Pancreas (tissue), 10 donors: Measurements from ENCODE around the gene RHBDD1. TPM values are rescaled to one million over a fixed set of nuclear protein-coding genes. Genes with fewer than 3 reads are reported as not detected.
"Not testable (repeated sequence)": the region's sequence is repeated elsewhere in the genome, so short reads cannot be mapped to it uniquely, and the experiment has no call there.

Experiments
- ATAC-seq, 4 donors: fragments of 200-7000 bp; cut with Tn5 transposase; one replicate each; pipeline versions ENCODE4 v1.8.0 to v1.9.1; 2020; ENCODE audit warnings: mild to moderate bottlenecking in 4 of 4, moderate library complexity in 4 of 4
- DNase-seq, 6 donors: peaks; one replicate each; pipeline ENCODE4 v3.0.0-alpha.2; 2020
- FAIRE-seq: peaks from 2 replicates; lab custom pipeline; 2012; peaks lifted over from hg19 to GRCh38; lab: Jason Lieb, UNC
- H3K27ac ChIP-seq, 4 donors: fragments of 200-600 bp; sonication (generic); 1 replicate in 3 of 4; 2 replicates in 1 of 4; pipeline versions ENCODE4 v1.5.0 to v1.8.0; 2020
- H3K27me3 ChIP-seq, 4 donors: fragments of 200-600 bp; one replicate each; pipeline ENCODE4 v1.8.0; 2021
- H3K36me3 ChIP-seq, 3 donors: fragments of 200-600 bp; sonication (generic) in 1 of 3; one replicate each; pipeline versions ENCODE4 v1.5.0 to v1.8.0; 2020 to 2021
- H3K4me1 ChIP-seq, 3 donors: fragments of 200-600 bp; one replicate each; pipeline ENCODE4 v1.8.0; 2021
- H3K4me3 ChIP-seq, 4 donors: fragments of 200-600 bp; sonication (generic) in 2 of 4; one replicate each; pipeline versions ENCODE4 v1.5.0 to v1.8.0; 2020 to 2021
- H3K9me3 ChIP-seq, 4 donors: fragments of 200-600 bp; one replicate each; pipeline ENCODE4 v1.8.0; 2021
- CTCF ChIP-seq, 4 donors: fragments of 200-600 bp; sonication (generic) in 3 of 4; IDR thresholded peaks; one replicate each; pipeline versions ENCODE4 v1.5.0 to v1.8.0; 2021; ENCODE audit warnings: antibody characterized with exemption in 4 of 4
- WGBS, 2 donors: extraction: QIAGEN DNeasy Blood & Tissue Kit; methylation state at CpG; one replicate each; pipeline ENCODE4 v1.1.7; 2013; 5-methylcytosine and 5-hydroxymethylcytosine counted together
- intact Hi-C, 3 donors: fragments of 100-400 bp; cut with DNase I; formaldehyde crosslinking; loops; one replicate each; pipeline versions ENCODE4 v1.11.1 to v1.14.2; 2022
- polyA plus RNA-seq, 2 donors: library from polyadenylated mRNA; stranded (reverse); fragments of 200-250 nt; gene quantifications; one replicate each; pipeline ENCODE4 v1.2.3, GENCODE V29; 2013
- total RNA-seq, 6 donors: library from RNA; stranded (reverse); fragmentation: NEBNext Ultra II Directional in 4 of 6; extraction: Animal tissue kit (Norgen Biotek cat#: 25700) in 4 of 6; gene quantifications; one replicate each; pipeline versions ENCODE4 v1.2.1 to v1.2.4, GENCODE V29; 2021 to 2023
- donor health status: healthy with polysubstance abuse.
- donor health status: DM: no; HTN: no; CAD: no; lungs with moderate emphysema.
- donor health status: DM: no; HTN: no; CAD: no.
- donor health status: control.
- donor health status: control.
- donor health status: Bipolar disorder and iron deficiency.
- donor health status: DM: yes; HTN: yes; CAD: no.
- donor health status: DM: no; HTN: no; CAD: no.
- donor health status: DM: no; HTN: no; CAD: no.
- donor health status: DM: yes; HTN: yes; CAD: no.

RHBDD1 gene
- total and polyA plus RNA-seq, 8 donors, result 3.5 to 28.9 (median 20.1) TPM

GRCh38 chr2:226832061-226832460 lies 3.8 kb upstream of the RHBDD1 start:
- Histone ChIP-seq H3K4me1 (peaks cover 0 to 14% (median 12%) of the 10 kb centered on the region in 3 donors), H3K27ac (no peak overlapping the region), H3K27me3 (no peaks in the 10 kb centered on the region), H3K4me3 (no peak overlapping the region), H3K36me3 (no peaks in the 10 kb centered on the region), H3K9me3 (no peaks in the 10 kb centered on the region)
- FAIRE-seq (no peak), DNase-seq (no peak), ATAC-seq (no peak)
- TF ChIP-seq CTCF (IDR thresholded peaks at IDR 0.05), result no peak
- intact Hi-C loops, result no loop called here
- 92 to 98% methylated on average over 1 of the region's 1 CpG for WGBS, 2 donors

DNA sequence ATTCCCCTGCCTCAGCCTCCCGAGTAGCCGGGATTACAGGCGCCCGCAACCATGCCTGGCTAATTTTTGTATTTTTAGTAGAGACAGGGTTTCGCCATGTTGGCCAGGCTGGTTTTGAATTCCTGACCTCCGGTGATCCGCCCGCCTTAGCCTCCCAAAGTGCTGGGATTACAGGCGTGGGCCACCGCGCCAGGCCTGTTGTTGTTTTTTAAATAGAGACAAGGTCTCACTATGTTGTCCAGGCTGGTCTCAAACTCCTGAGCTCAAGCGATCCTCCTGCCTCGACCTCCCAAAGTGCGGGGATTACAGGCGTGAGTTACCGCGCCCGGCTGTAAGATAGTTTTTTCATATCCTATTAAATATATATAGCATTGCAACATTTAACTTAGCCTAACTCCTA lies 974 bp upstream of the RHBDD1 start:
- H3K36me3 ChIP-seq, ATAC-seq, intact Hi-C loops, H3K27ac ChIP-seq, H3K9me3 ChIP-seq, H3K27me3 ChIP-seq, FAIRE-seq, DNase-seq: not testable (repeated sequence)
- 88 to 94% methylated on average over 18 of the region's 18 CpGs for WGBS, 2 donors
- H3K4me1 ChIP-seq, result peaks cover 10 to 20% (median 16%) of the 10 kb centered on the region in 3 donors
- H3K4me3 ChIP-seq, result peak overlapping the region in 3 of 4 donors; percentile 66 to 80 (median 76)

- FAIRE-seq (no peak), ATAC-seq (peak; percentile 33 to 59 (median 45)), DNase-seq (peak in 3 of 6 donors; percentile 38 to 71 (median 43))
- Histone ChIP-seq H3K4me3 (peak overlapping the region; percentile 58 to 80 (median 71)), H3K36me3 (peaks cover 0 to 6% (median 0%) of the 10 kb centered on the region in 3 donors), H3K27me3 (no peaks in the 10 kb centered on the region), H3K27ac (peak overlapping the region; percentile 97 to 100 (median 99)), H3K9me3 (no peaks in the 10 kb centered on the region), H3K4me1 (peaks cover 10 to 20% (median 16%) of the 10 kb centered on the region in 3 donors)
- WGBS, 2 donors, result 1 to 2% methylated on average over 26 of the region's 26 CpGs
- intact Hi-C loops, result no loop called here
- no peak for TF ChIP-seq CTCF (IDR thresholded peaks at IDR 0.05)
Measured at GRCh38 chr2:226835420-226835795, 446 bp upstream of the RHBDD1 start.

- Histone ChIP-seq H3K27me3 (no peaks in the 10 kb centered on the region), H3K9me3 (no peaks in the 10 kb centered on the region), H3K4me3 (peak overlapping the region; percentile 58 to 80 (median 71)), H3K36me3 (peaks cover 0 to 6% (median 0%) of the 10 kb centered on the region in 3 donors), H3K4me1 (peaks cover 10 to 20% (median 16%) of the 10 kb centered on the region in 3 donors), H3K27ac (peak overlapping the region; percentile 97 to 100 (median 99))
- DNase-seq, result no peak
- FAIRE-seq, result no peak
- peak; percentile 6 to 9 (median 8) for ATAC-seq
- WGBS, 2 donors, result 1% methylated on average over 6 of the region's 6 CpGs
- intact Hi-C loops, result no loop called here
- no peak for TF ChIP-seq CTCF (IDR thresholded peaks at IDR 0.05)
Measured at GRCh38 chr2:226836548-226836885, 663 bp downstream of the RHBDD1 start.

- FAIRE-seq, result no peak
- no peaks in the 10 kb centered on the region for H3K9me3 ChIP-seq
- intact Hi-C loops, result no loop called here
- no peak for ATAC-seq
- no peaks in the 10 kb centered on the region for H3K27me3 ChIP-seq
- H3K27ac ChIP-seq, result peak overlapping the region in 1 of 4 donors; percentile 100
- no peak for DNase-seq
- 75 to 83% methylated on average over 7 of the region's 7 CpGs for WGBS, 2 donors
- H3K36me3 ChIP-seq, result peaks cover 0 to 6% (median 0%) of the 10 kb centered on the region in 3 donors
- H3K4me3 ChIP-seq, result no peak overlapping the region
- no peak for TF ChIP-seq CTCF (IDR thresholded peaks at IDR 0.05)
- H3K4me1 ChIP-seq, result peaks cover 10 to 20% (median 16%) of the 10 kb centered on the region in 3 donors
Measured at GRCh38 chr2:226837334-226837733, 1.5 kb downstream of the RHBDD1 start.
